Embryonic facial prominence (tissue), 1 donor: ENCODE results near the gene PROS1.

Experiments used
- DNase-seq: peaks from one replicate; pipeline ENCODE4 v3.0.0-alpha.2; 2016; ENCODE audit errors: extremely low spot score

Gene PROS1

GRCh38 chr3:93973131-93974126 lies at the start of gene PROS1:
Gene PROS1 (minus strand): TSS chr3:93973896. CDS start chr3:93973749, 147 bp downstream.
- peak; percentile 65 for DNase-seq

GRCh38 chr3:94020293-94020692 lies 46.6 kb upstream of the PROS1 start:
- no peak for DNase-seq

DNA sequence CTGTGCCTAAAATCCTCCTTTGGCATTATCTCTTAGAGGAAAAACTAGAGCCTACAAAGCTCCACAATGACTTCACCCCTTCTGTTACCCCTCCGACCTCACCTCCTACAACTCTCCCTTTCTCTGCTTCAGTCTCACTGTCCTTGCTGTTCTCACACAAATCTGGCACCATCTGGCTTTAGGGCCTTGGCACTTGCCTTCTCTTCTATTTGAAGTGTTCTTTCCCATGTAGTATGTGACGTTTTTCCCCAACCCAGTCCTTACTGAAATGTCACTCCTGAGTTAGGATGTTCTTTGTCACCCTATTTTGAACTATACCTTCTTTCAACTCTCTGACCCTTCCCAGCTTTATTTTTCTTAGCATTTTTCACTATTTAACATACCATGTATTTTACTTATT lies 46.0 kb upstream of the PROS1 start:
- no peak for DNase-seq

GRCh38 chr3:94015025-94015424 lies 41.3 kb upstream of the PROS1 start:
- DNase-seq, result no peak

- DNase-seq, result no peak
These were observed 38.5 kb upstream of the PROS1 start for GRCh38 chr3:94012185-94012584.

- DNase-seq, result no peak
These were observed 37.6 kb upstream of the PROS1 start for GRCh38 chr3:94011233-94011711.

GRCh38 chr3:94009608-94010007 lies 35.9 kb upstream of the PROS1 start:
- DNase-seq, result no peak

DNA sequence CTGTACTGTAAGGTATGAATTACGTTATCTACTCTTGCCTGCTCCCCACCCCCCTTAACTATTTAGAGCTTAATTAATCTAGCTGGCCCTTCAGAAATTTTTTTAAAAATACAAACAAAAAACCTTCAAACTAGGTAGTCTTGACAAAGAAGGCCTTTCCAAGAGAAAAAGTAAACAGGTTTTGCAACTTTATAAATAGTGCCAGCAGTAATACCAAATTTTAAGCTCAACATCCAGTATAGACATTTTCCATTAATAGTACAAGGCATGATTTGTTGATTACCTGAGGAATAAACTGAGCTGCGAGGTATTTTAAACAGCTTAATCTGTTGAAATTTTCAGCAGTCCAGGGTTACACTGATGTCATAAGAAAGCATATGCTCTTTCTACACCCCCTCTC lies 34.6 kb upstream of the PROS1 start:
- DNase-seq, result no peak

DNA sequence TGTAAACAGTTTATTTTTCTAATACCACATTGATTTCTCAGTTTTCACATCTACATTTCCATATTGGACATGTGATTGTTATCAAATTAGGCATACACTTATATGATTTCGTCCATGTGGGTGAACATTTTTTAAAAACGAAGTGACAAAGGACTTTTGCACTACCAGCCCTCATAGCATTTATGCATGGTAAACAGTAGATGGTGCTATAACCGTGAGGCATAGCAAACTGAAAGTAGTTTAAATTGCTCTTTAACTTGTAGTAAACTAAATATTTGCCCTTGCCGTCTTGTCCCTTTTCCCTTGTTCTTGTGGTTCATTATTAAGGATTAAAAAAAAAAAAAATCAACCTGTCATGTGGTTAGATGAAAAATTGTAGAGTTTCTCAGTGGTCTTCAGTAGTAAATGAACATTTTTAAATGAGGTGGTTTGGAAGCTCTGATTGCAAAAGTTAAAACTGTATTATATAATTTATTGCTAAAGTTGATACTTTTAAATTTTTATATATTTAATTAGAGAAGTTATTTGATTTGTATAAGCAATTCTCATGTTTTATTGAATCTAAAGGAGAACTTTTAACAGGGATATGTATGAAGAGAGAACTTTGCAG lies 30.7 kb upstream of the PROS1 start:
- no peak for DNase-seq

GRCh38 chr3:94001827-94002495 lies 28.3 kb upstream of the PROS1 start:
- no peak for DNase-seq

DNA sequence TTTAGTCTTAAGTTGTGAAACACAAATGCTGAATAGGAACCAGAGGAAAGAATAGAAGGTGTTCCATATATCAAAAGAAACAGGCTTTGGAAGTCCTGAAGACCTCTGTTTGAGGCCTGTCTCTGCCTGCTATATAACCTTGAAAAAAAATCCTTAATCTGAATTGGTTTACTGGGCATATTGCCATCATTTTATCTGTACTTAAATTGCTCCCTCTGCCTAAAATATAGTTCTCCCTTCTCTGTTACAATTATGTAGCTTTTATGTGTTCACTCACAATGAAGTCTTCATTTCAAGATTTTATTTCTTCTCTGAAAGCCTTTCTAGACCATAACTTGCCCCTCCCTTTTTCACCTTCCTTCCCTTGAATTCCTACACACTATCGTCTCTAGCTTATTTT lies 27.5 kb upstream of the PROS1 start:
- no peak for DNase-seq

- DNase-seq, result no peak
These were observed 20.4 kb upstream of the PROS1 start for GRCh38 chr3:93994056-93994455.

DNA sequence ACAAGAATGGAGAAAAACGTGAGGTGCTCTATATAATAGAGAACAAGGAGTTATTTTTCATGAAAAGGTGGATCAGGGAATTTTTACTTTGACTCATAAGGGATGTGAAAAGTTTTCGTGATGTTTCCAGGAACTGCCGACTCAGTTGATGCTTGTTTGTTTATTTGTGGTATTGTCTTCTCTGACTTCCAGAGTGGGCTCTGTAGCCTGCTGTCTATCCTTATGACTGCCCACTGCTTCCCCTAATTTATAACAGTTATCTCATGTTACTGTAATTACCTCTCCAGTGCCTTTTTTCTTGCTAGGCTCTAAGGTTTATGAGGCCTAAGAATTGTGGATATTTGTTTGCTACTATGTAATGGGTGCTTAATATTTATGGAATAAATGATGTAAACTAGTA lies 18.5 kb upstream of the PROS1 start:
- DNase-seq, result no peak

GRCh38 chr3:93991631-93992030 lies 17.9 kb upstream of the PROS1 start:
- no peak for DNase-seq

DNA sequence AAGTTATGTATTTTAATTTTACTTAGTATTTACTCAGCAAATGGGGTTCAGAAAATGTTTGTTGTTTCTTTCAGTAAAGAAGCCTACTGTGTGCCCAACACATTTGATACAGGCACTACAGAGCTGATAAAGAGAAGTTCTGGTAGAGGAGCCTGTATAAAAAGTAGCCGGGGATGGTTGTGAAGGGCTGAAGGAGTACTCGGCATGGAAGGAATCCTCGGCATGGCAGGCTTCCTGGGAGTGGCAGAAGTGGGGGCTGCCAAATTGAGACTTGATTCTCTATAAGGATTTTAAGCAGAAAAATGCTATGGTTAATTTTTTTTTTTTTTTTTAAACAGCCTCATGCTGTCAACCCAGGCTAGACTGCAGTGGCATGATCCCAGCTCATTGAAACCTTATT lies 15.5 kb upstream of the PROS1 start:
- no peak for DNase-seq

DNA sequence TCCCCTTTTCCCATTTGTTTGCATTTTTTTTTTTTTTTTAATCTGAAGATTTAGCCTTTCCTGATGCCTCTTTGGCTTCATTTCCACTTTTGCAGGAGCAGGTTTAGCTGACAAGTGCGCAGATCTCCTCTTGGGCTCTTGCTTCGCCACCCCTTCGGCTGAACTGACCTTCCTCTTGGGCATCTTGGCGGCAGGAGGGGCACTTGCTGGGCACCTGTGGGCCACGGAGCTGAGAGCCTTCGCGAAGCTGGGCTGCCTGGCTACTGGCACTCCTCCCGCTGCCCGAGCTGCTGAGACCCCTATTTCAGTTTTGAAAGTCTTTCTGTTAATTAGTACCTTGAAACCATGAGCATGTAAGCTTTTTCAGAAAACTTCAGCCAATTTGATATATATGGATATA lies 15.1 kb upstream of the PROS1 start:
- no peak for DNase-seq

DNA sequence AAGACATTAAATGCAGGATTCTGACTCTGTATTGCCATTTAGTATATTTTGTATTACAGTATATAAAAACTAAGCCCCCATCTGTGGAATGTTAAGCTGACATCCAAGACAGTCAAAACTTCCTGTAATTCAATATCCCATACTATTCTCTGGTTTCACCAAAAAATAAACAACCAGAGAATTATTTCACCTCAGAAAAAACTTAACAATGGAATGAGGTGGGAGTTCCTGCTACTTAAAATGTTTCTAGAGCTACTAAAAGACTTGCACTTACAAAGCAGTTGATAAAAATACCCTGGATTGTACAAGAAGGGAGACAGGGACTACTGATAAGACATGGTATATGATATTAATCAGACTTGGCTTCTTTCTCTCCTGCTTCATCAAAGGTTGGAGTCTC lies 14.6 kb upstream of the PROS1 start:
- DNase-seq, result no peak

DNA sequence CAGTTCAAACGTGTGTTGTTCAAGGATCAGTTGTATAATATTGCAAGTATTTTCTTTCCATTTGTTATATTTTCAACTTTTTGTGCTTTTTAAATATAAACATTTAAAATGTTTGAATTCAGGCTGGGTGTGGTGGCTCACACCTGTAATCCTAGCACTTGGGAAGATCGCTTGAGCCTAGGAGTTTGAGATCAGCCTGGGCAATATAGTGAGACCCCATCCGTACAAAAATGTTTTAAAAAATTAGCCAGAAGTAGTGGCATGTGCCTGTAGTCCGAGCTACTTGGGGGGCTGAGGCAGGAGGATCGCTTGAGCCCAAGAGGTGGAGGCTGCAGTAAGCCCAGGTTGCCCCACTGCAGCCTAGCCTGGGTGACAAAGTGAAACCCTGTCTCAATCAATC lies 10.9 kb upstream of the PROS1 start:
- no peak for DNase-seq

GRCh38 chr3:93983408-93983807 lies 9.7 kb upstream of the PROS1 start:
- DNase-seq, result no peak

GRCh38 chr3:93981649-93982048 lies 8.0 kb upstream of the PROS1 start:
- DNase-seq, result no peak

DNA sequence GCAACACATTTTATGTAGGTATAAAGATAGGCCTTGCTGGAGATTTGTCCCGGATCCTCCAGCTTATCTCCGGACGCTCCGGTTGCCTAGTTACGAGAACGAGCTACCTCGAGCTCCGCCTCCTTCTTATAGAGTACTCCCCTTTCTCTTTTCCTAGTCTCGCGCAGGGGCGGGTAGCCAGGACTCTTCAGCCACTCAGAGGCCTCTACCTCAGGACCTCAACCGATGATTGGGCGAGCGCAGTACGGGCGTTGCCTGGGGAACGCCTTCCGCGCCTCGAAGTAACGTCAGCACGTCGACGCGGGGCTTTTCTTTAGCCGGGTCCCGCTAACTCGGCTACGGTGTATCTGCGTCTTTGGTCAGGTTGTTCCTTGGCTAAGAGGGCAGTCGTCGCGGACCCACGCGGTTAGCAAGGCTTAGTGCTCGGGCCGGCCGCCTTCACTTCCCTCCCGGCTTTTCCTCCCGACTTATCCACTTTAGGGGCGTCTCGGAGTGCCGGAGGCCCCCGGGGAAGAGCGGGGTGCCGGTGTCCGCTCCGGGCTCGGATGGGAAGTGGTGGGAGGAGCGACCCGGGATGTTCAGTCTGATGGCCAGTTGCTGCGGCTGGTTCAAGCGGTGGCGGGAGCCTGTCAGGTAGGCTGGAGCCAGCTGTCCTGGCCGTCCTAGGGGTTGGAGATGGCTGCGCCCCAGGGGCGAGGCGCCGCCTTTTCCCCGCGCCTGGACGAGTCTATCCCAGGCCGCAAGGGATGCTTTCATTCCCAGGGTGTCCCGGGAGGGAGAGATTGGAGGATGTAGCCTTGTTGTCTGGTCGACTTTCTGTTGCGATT lies 6.4 kb upstream of the PROS1 start, which contains the start of gene ARL13B:
Gene ARL13B (plus strand): TSS at position 306 of the 827 bp plus-strand sequence. CDS start 269 bp downstream, at position 575.
- DNase-seq, result peak; percentile 99
